Inflammatory macrophage treated with lipopolysaccharide for 4 hours (primary cell): ENCODE measurements around the gene PKNOX2.

ENCODE experiments used
- DNase-seq: peaks from one replicate; pipeline ENCODE4 v3.0.0-alpha.2; 2020

PKNOX2 gene

DNA sequence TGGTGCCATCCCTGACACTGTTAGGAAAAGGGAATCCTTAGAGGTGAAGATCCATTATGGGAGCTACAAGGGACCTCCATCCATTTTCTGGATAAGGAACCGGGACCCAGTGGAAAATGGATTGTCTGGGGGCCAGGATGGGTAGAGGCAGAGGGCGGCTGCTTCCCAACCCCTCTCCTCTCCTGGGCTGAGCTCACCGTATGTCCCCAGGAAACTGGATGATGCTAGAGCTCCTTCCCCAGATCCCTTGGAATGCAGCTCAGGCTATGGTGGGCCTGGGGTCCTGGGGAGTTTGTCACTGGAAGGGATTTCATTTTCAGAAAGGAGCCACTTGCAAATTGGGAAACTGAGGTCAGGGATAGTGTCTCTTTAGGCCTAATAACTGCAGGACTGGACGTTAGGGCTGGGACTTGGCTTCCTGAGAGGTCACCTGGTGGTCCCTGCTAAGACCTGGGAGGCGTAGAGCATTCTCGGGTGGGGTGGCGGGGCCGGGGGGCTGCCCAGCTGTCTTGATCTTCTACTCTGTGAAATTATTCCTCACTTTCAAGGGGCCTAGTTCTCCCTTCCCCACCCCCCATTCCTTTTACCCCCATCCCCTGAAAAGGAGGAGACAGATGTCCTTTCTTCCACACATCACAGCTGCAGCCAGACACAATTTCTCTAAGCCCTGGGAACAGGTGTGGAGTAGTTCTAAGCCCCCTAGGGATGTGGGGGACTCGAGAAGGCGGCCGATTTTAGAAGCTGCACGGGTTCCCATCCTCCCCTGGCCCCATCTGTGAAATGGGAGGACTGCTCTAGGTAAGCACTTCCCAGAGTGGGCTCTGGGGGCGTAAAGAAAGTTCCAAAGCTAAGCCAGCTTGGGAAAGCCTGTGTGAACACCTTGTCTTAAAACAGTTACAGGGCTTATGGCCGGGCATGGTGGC is 99.8 kb downstream of the PKNOX2 start:
- DNase-seq: no peak

- DNase-seq: no peak
Observed at GRCh38 chr11:125267548-125267947, 103.0 kb downstream of the PKNOX2 start.

DNA sequence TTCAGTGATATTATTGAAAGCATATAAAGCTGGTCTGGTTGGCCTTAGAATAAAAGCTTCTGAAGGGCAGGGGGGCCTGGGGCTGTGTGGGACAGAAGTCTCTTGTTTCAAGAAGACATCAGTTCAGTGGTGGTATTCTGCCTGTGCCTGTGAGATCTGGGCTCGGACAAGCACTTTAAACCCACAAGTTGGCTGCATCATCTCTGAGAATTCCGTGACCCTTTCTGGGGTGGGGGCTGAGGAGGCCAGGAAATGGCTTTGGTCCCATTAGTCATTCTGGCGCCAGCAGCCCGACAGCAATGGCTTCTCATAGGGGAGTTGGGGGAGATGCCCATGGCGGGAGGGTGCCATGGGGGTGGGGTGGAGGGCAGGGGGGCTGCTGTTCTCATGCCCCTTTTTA is 104.1 kb downstream of the PKNOX2 start:
- DNase-seq: no peak

- DNase-seq: no peak
Observed at GRCh38 chr11:125270106-125270505, 105.6 kb downstream of the PKNOX2 start.

DNA sequence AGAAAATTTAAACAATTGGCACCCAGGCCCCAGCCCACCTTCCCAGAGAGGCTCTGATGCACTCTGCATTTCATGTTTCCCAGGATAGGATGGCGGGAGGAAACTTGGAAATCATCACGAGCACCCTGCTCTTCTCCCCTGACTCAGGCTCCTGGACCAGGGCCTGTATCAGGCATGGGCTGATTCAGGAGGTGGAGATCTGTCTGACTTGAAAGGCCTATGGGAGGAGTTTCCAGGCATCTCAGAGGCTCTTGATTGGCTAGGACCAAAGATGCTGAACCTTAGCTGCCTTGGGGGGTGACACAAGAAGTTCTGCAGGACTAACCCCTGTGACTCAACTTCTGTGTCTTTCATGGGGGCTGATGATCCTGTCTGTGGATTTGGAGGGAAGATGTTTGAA is 106.2 kb downstream of the PKNOX2 start:
- DNase-seq: no peak

GRCh38 chr11:125271483-125272091 is 107.0 kb downstream of the PKNOX2 start:
- no peak for DNase-seq

DNA sequence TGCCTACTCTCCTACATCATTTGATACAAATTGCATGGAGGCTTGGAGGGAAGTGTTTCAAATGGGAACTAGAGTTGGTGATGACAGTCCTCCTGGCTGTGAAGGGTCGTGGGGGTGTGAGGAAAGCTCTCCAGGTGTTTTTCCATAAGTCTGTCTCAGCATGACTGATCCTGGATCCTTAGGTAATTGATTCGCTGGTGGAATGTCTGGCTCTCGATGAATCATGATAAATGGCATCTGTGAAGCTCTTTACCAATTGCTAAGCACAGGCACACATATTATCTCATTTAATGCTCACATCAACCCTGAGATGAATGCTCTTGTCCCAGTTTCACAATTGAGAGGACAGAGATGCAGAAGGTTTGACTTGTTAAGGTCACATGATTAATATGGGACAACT is 107.5 kb downstream of the PKNOX2 start:
- DNase-seq: no peak

DNA sequence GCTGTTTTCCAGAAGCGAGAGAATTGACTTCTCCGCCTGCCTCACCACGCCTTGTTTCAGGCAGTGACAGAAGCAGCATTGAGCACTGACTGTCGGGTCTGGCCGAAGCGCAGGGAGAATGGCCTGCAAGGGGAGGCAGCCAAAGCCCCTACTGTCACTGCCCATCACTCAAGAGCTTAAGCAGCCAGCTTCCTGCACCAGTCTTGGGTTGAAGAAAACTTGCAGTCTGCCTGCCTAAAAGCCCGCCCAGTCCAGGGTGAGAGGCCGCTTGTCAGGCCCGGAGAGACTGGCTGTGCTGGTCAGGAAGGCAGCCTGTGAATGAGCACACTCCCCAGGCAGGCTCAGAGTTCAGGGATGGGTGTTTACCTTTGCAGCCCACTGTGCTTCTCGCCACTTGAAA is 108.3 kb downstream of the PKNOX2 start:
- DNase-seq: no peak

- DNase-seq: no peak
Observed at GRCh38 chr11:125273519-125274000, 109.0 kb downstream of the PKNOX2 start.

DNA sequence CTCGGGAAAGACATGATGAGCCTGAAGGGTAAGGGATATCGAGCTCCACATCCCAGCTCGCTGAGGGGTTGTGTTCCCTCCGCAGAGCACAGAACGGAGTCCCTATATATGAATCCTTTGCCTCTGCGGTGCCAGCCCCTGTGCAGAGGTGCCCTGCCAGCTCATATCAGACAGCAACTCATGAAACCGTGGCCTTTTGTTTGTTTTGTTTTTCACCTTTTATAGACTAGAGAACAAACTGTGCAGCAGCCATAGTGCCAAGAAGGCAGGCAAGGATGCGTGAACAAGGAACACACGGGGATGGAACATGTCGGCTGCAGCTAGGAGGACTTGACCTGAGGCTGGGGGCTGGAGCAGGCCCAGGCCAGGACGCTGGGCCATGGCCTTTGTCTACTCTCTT is 109.8 kb downstream of the PKNOX2 start:
- no peak for DNase-seq

- DNase-seq: no peak
Observed at GRCh38 chr11:125274774-125275173, 110.2 kb downstream of the PKNOX2 start.

GRCh38 chr11:125275905-125276618 is 111.5 kb downstream of the PKNOX2 start:
- no peak for DNase-seq

GRCh38 chr11:125276619-125276976 is 112.0 kb downstream of the PKNOX2 start:
- no peak for DNase-seq

DNA sequence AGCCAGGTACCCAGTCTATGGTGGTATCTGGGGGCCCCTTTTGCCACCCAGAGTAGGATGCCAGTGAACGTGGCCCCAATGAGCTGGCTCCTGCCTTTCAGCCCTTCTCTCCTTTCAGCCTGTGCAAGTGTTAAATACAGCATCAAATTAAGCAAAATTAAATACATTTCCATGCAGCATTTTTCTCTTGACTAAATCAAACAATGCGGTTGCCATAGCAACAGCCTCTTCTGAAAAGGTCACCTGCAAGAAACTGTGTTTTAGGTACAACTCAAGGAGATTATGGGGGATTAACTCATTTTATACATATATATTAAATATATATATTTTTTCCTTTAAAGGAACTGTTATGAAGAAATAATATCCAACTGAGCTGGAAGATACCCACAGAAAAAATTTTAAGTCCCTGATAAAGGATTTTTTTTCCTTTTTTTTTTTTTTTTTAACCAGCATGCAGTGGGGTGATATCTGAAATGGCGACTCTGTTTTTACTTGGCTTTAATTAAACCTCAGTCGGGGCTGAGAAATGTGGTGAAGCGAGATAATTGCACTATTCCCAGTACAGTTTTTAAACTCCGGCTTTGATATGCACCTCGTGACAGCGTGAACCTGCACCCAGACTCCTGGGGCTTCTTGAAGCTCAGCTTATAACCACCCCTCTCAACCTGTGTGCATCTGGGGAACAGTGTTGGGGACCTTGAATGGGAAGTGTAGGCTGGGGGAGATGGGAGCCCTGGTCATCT is 115.3 kb downstream of the PKNOX2 start:
- DNase-seq: no peak

DNA sequence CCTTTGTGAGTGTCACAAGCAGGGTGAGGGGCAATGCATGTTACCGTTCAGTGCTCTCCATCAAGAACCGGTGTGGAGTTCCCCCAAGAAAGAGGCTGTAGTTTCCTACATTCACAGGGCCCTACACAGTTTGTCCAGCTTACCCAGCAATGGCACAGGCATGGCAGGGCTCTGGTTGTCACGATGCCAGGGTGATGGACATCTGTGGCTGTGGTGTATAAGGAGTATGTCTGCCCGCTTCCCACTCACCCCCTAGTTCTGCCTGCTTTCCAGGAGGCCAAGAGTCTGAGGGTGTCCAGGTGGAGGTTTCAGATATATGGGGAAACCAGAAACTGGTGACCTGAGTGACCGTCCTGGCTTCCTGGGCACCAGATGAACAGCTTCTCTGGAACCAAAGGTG is 116.1 kb downstream of the PKNOX2 start:
- no peak for DNase-seq

GRCh38 chr11:125281831-125282595 is 117.5 kb downstream of the PKNOX2 start:
- no peak for DNase-seq

- DNase-seq: no peak
Observed at GRCh38 chr11:125282596-125282914, 118.0 kb downstream of the PKNOX2 start.

GRCh38 chr11:125284245-125284850 is 119.8 kb downstream of the PKNOX2 start:
- DNase-seq: no peak

- no peak for DNase-seq
Observed at GRCh38 chr11:125285844-125286243, 121.3 kb downstream of the PKNOX2 start.

- no peak for DNase-seq
Observed at GRCh38 chr11:125286486-125286885, 121.9 kb downstream of the PKNOX2 start.

GRCh38 chr11:125287491-125288210 is 123.1 kb downstream of the PKNOX2 start:
- no peak for DNase-seq
